WERI-Rb-1 (cell line): ENCODE results near the gene PARP12.

Source experiments
- DNase-seq: peaks from one replicate; pipeline ENCODE4 v3.0.0-alpha.2; 2020
- H3K27ac ChIP-seq: fragments of 250-450 bp; sonication (Bioruptor Pico); 2 replicates; pipeline ENCODE4 v1.5.1; 2020; ENCODE audit warnings: mild to moderate bottlenecking, moderate library complexity
- H3K27me3 ChIP-seq: fragments of 250-450 bp; sonication (Bioruptor Pico); 2 replicates; pipeline ENCODE4 v1.5.1; 2021; ENCODE audit warnings: mild to moderate bottlenecking, low read depth, moderate library complexity; ENCODE audit not compliant: insufficient read depth, severe bottlenecking
- H3K36me3 ChIP-seq: fragments of 250-450 bp; sonication (Bioruptor Pico); 2 replicates; pipeline ENCODE4 v1.5.1; 2020; ENCODE audit warnings: mild to moderate bottlenecking, moderate library complexity
- H3K4me3 ChIP-seq: 2 replicates; pipeline ENCODE4 v1.5.1; 2011; ENCODE audit warnings: low read depth, mild to moderate bottlenecking, control low read depth, low read length
- H3K9me3 ChIP-seq: fragments of 250-450 bp; sonication (Bioruptor Pico); 2 replicates; pipeline ENCODE4 v1.5.1; 2021; ENCODE audit warnings: mild to moderate bottlenecking, moderate library complexity; ENCODE audit not compliant: severe bottlenecking
- CTCF ChIP-seq: IDR thresholded peaks from 2 replicates; pipeline ENCODE4 v1.5.1; 2011; ENCODE audit warnings: low read depth, mild to moderate bottlenecking, control low read depth, inconsistent platforms, low read length

PARP12 gene

GRCh38 chr7:140044251-140044650 is 18.5 kb downstream of the PARP12 start:
- no peak for TF ChIP-seq CTCF
- Histone ChIP-seq H3K27me3 (no peaks in the 10 kb centered on the region), H3K9me3 (no peaks in the 10 kb centered on the region), H3K36me3 (no peaks in the 10 kb centered on the region), H3K27ac (no peak overlapping the region), H3K4me3 (no peak overlapping the region)
- DNase-seq: no peak

- no peak for TF ChIP-seq CTCF
- no peaks in the 10 kb centered on the region for H3K36me3 ChIP-seq
- H3K4me3 ChIP-seq: no peak overlapping the region
- no peaks in the 10 kb centered on the region for H3K9me3 ChIP-seq
- H3K27me3 ChIP-seq: no peaks in the 10 kb centered on the region
- no peak for DNase-seq
- H3K27ac ChIP-seq: no peak overlapping the region
Observed at GRCh38 chr7:140042386-140042670, 20.4 kb downstream of the PARP12 start.

- TF ChIP-seq CTCF: no peak
- Histone ChIP-seq H3K36me3 (no peaks in the 10 kb centered on the region), H3K27me3 (no peaks in the 10 kb centered on the region), H3K9me3 (no peaks in the 10 kb centered on the region), H3K27ac (no peak overlapping the region), H3K4me3 (no peak overlapping the region)
- DNase-seq: no peak
Observed at GRCh38 chr7:140041659-140042385, 20.9 kb downstream of the PARP12 start.

GRCh38 chr7:140039896-140040295 is 22.9 kb downstream of the PARP12 start:
- no peak for TF ChIP-seq CTCF
- no peak overlapping the region for H3K4me3 ChIP-seq
- H3K36me3 ChIP-seq: no peaks in the 10 kb centered on the region
- H3K27ac ChIP-seq: no peak overlapping the region
- H3K27me3 ChIP-seq: no peaks in the 10 kb centered on the region
- DNase-seq: no peak
- H3K9me3 ChIP-seq: no peaks in the 10 kb centered on the region

- H3K36me3 ChIP-seq: no peaks in the 10 kb centered on the region
Observed at GRCh38 chr7:140039066-140039465, 23.7 kb downstream of the PARP12 start.

More at GRCh38 chr7:140039066-140039465, 23.7 kb downstream of the PARP12 start:
- TF ChIP-seq CTCF: no peak
- H3K9me3 ChIP-seq: no peaks in the 10 kb centered on the region
- no peak overlapping the region for H3K27ac ChIP-seq
- no peak for DNase-seq
- no peak overlapping the region for H3K4me3 ChIP-seq
- H3K27me3 ChIP-seq: no peaks in the 10 kb centered on the region
